K562 (cell line): ENCODE results near the gene ZNF121. TPM values are rescaled to one million over a fixed set of nuclear protein-coding genes. Genes with fewer than 3 reads are reported as not detected.

Experiments
- ATAC-seq: fragments of 200-7000 bp; cut with Tn5 transposase; 3 replicates; pipeline ENCODE4 v1.9.1; 2020; ENCODE audit warnings: moderate library complexity
- BruUV-seq: library from RNA; stranded (reverse); fragments of 400-500 nt; replicated peaks from 2 replicates; lab custom pipeline; 2021; lab: Mats Ljungman, UMichigan
- CTCF ChIA-PET: fragments of 300-600 bp; formaldehyde crosslinking; extraction: SDS; loops from one replicate; lab custom pipeline; 2021; ENCODE audit warnings: low intra/inter-chr PET ratio; lab: Yijun Ruan, JAX
- POLR2A ChIA-PET: fragments of 300-600, 350-650 bp; sonication (Branson Sonifier 250); formaldehyde crosslinking; extraction: SDS; loops from one replicate; lab custom pipeline; 2021; ENCODE audit warnings: antibody characterized with exemption, inconsistent platforms; lab: Yijun Ruan, JAX
- DNase-seq, 4 experiments: peaks; one replicate each; pipeline versions ENCODE4 v3.0.0 to v3.0.0-alpha.2; 2011 to 2018; ENCODE audit warnings: low spot score in 3 of 4, mixed read lengths in 3 of 4; ENCODE audit errors: extremely low read depth in 1 of 4
- FAIRE-seq: peaks from 2 replicates; lab custom pipeline; 2011; peaks lifted over from hg19 to GRCh38; lab: Jason Lieb, UNC
- H2AFZ ChIP-seq: 2 replicates; pipeline ENCODE4 v1.6.0; 2011; ENCODE audit warnings: low read depth, low read length, control low read depth, inconsistent platforms
- H3K27ac ChIP-seq: fragments of 200-600 bp; 3 replicates; pipeline ENCODE4 v1.8.0; 2011; ENCODE audit warnings: low read depth, mild to moderate bottlenecking, control low read depth, inconsistent platforms, low read length, moderate library complexity, mixed read lengths; ENCODE audit errors: extremely low read depth
- H3K27me3 ChIP-seq, 2 experiments: fragments of 300-600 bp in 1 of 2; 2 replicates in 1 of 2; 3 replicates in 1 of 2; pipeline versions ENCODE4 v1.6.0 to v1.8.0; 2011; ENCODE audit warnings: inconsistent platforms in 2 of 2, low read length in 2 of 2, mild to moderate bottlenecking in 1 of 2, mixed read lengths in 1 of 2, moderate library complexity in 1 of 2; ENCODE audit not compliant: control insufficient read depth in 2 of 2, insufficient read depth in 2 of 2
- H3K36me3 ChIP-seq: fragments of 300-600 bp; 3 replicates; pipeline ENCODE4 v1.8.0; 2011; ENCODE audit warnings: mild to moderate bottlenecking, low read length, inconsistent platforms; ENCODE audit not compliant: control insufficient read depth, insufficient read depth
- H3K4me1 ChIP-seq, 2 experiments: fragments of 200-600 bp in 1 of 2; replicated peaks in 1 of 2; 2 replicates in 1 of 2; 3 replicates in 1 of 2; pipeline versions ENCODE4 v1.5.1 to v1.8.0; 2011; ENCODE audit warnings: inconsistent platforms in 2 of 2, low read length in 2 of 2, mild to moderate bottlenecking in 1 of 2, mixed read lengths in 1 of 2, moderate library complexity in 1 of 2; ENCODE audit not compliant: control insufficient read depth in 2 of 2, insufficient read depth in 2 of 2
- H3K4me2 ChIP-seq: 2 replicates; pipeline ENCODE4 v1.6.1; 2011; ENCODE audit warnings: low read length, control low read depth, inconsistent platforms, mixed read lengths; ENCODE audit not compliant: insufficient read depth
- H3K4me3 ChIP-seq: fragments of 200-600 bp; sonication (generic), shearing (Covaris generic); 2 replicates; pipeline ENCODE4 v1.5.1; 2016; ENCODE audit warnings: control low read depth, inconsistent platforms
- H3K79me2 ChIP-seq: fragments of 200-600 bp; 3 replicates; pipeline ENCODE4 v1.8.0; 2011; ENCODE audit warnings: low read length, inconsistent platforms; ENCODE audit not compliant: control insufficient read depth, insufficient read depth
- H3K9ac ChIP-seq, 2 experiments: 2 replicates each; pipeline versions ENCODE4 v1.6.0 to v1.6.1; 2011; ENCODE audit warnings: low read depth in 2 of 2, low read length in 2 of 2, control low read depth in 1 of 2, inconsistent platforms in 1 of 2, mild to moderate bottlenecking in 1 of 2, mixed read lengths in 1 of 2; ENCODE audit not compliant: insufficient read depth in 1 of 2
- H3K9me1 ChIP-seq: one replicate; pipeline ENCODE4 v1.6.0; 2011; ENCODE audit warnings: inconsistent platforms, mild to moderate bottlenecking, low read length, moderate library complexity; ENCODE audit not compliant: control insufficient read depth, insufficient read depth
- H3K9me3 ChIP-seq: replicated peaks from 2 replicates; pipeline ENCODE4 v1.5.1; 2011; ENCODE audit warnings: low read depth, low read length, inconsistent platforms; ENCODE audit not compliant: control insufficient read depth, insufficient read depth
- H4K20me1 ChIP-seq: replicated peaks from 2 replicates; pipeline ENCODE4 v1.6.1; 2011; ENCODE audit warnings: low read length, inconsistent platforms, mixed read lengths; ENCODE audit not compliant: control insufficient read depth, insufficient read depth
- CREB3 ChIP-seq: fragments of 450-650 bp; conservative IDR thresholded peaks from 2 replicates; pipeline ENCODE4 v1.6.1; 2016; ENCODE audit warnings: missing genetic modification characterization, low read depth, mild to moderate bottlenecking, missing compliant biosample characterization, moderate library complexity
- CTCF ChIP-seq, 3 experiments: IDR thresholded peaks in 2 of 3; conservative IDR thresholded peaks in 1 of 3; 2 replicates each; pipeline ENCODE4 v1.5.1; 2011 to 2012; ENCODE audit warnings: low read length in 3 of 3, mild to moderate bottlenecking in 3 of 3, control low read depth in 2 of 3, improper control_type of control experiment in 1 of 3, inconsistent platforms in 1 of 3, low read depth in 1 of 3, mixed read lengths in 1 of 3, moderate library complexity in 1 of 3; ENCODE audit not compliant: insufficient read depth in 2 of 3
- MAFF ChIP-seq: IDR thresholded peaks from 2 replicates; pipeline ENCODE4 v1.6.1; 2012; ENCODE audit warnings: low read length, improper control_type of control experiment
- RAD21 ChIP-seq, 2 experiments: fragments of 250-450 bp in 1 of 2; fragments of 450-650 bp in 1 of 2; sonication (Bioruptor Pico) in 1 of 2; formaldehyde crosslinking in 1 of 2; IDR thresholded peaks in 1 of 2; conservative IDR thresholded peaks in 1 of 2; 2 replicates each; pipeline versions ENCODE4 v1.4.0 to v1.8.0; 2020 to 2022; ENCODE audit warnings: mild to moderate bottlenecking in 2 of 2, moderate library complexity in 1 of 2
- REST ChIP-seq, 2 experiments: fragments of 450-650 bp; formaldehyde crosslinking in 1 of 2; IDR thresholded peaks; 2 replicates each; pipeline versions ENCODE4 v1.4.0 to v1.6.1; 2014 to 2020; ENCODE audit warnings: mild to moderate bottlenecking in 2 of 2, borderline replicate concordance in 1 of 2, low read depth in 1 of 2
- RFX5 ChIP-seq: IDR thresholded peaks from 2 replicates; pipeline ENCODE4 v1.6.1; 2011; ENCODE audit warnings: low read depth, mild to moderate bottlenecking, improper control_type of control experiment, low read length
- SMARCE1 ChIP-seq: fragments of 450-650 bp; IDR thresholded peaks from 2 replicates; pipeline ENCODE4 v1.7.1; 2016; ENCODE audit warnings: mild to moderate bottlenecking
- SMC3 ChIP-seq: conservative IDR thresholded peaks from 2 replicates; pipeline ENCODE4 v1.6.1; 2011; ENCODE audit warnings: low read depth, low read length, improper control_type of control experiment; ENCODE audit not compliant: insufficient read depth
- WGBS: fragments of 100-300 bp; shearing (Covaris generic); methylation state at CpG from one replicate; pipeline ENCODE4 v1.1.6; 2016; ENCODE audit warnings: low coverage, mixed read lengths; ENCODE audit not compliant: insufficient coverage; ENCODE audit errors: missing lambda C conversion rate; 5-methylcytosine and 5-hydroxymethylcytosine counted together
- in situ Hi-C: fragments of 300-500 bp; cut with MboI; formaldehyde crosslinking; loops from 4 replicates; pipeline ENCODE4 v1.15.0; 2018; ENCODE audit warnings: inconsistent platforms, mixed read lengths
- intact Hi-C: fragments of 100-400 bp; cut with micrococcal nuclease; formaldehyde crosslinking; loops from 2 replicates; pipeline ENCODE4 v1.14.2; 2022
- polyA plus RNA-seq, 8 experiments: library from polyadenylated mRNA; depleted of rRNA in 4 of 8; stranded (reverse) in 5 of 8; unstranded in 3 of 8; fragments of >200 nt; fragmentation: Nextera tagmentation in 2 of 8; fragmentation: Illumina TruSeq in 1 of 8; extraction: Ambion mirVana in 2 of 8; extraction: Trizol in 1 of 8; gene quantifications; 2 replicates each; pipeline versions ENCODE4 v1.2.1 to v1.2.3, GENCODE V29; 2011 to 2014; ENCODE audit warnings: inconsistent platforms in 1 of 8, missing spikeins in 1 of 8
- total RNA-seq, 7 experiments: library from RNA; depleted of rRNA in 6 of 7; stranded (reverse); fragments of >200 nt in 6 of 7; fragmentation: Illumina TruSeq in 2 of 7; extraction: Trizol in 2 of 7; gene quantifications; 2 replicates each; pipeline versions ENCODE4 v1.2.1 to v1.2.3, GENCODE V29; 2011 to 2021; ENCODE audit warnings: low replicate concordance in 1 of 7

Gene ZNF121
- total and polyA plus RNA-seq, 9 of the 15 experiments (the other 6 are each of a cell fraction or from before 2014, with no cell fraction given) = 14.6 to 115 (median 33.4) TPM

GRCh38 chr19:9586764-9587163 is 2.5 kb upstream of the ZNF121 start:
- intact Hi-C loops (loop anchor here (2.0 to 5.0 kb wide), 2 partner anchors 36 to 204 kb away; partner anchors contain the start of gene ZNF561), in situ Hi-C loops (no loop called here)
- CTCF ChIA-PET = interaction anchor here (1.2 kb wide), 2 partner anchors 210 to 260 kb away, joined by 4 to 5 read pairs; no protein-coding TSS in a partner anchor
- peaks cover 31% of the 10 kb centered on the region for H3K79me2 ChIP-seq
- ATAC-seq = peak; percentile 63
- no peak overlapping the region for H3K27ac ChIP-seq
- FAIRE-seq = peak; percentile 83
- H2AFZ ChIP-seq = 0 out of 2 replicates have a peak overlapping the region, but pooled peaks have one; percentile 21
- POLR2A ChIA-PET = interaction anchor here (1.5 kb wide), 1 partner anchor 12 kb away, joined by 4 read pairs; no protein-coding TSS in a partner anchor
- peaks cover 0 to 6% of the 10 kb centered on the region in 2 experiments; a peak in 3 of 5 replicates for H3K4me1 ChIP-seq
- peaks cover 17% of the 10 kb centered on the region for H3K36me3 ChIP-seq
- no peaks in the 10 kb centered on the region for H4K20me1 ChIP-seq
- peak overlapping the region; percentile 14; the same call in 1 of the 2 replicates for H3K4me2 ChIP-seq
- no peak overlapping the region for H3K4me3 ChIP-seq
- no peak overlapping the region for H3K9ac ChIP-seq
- peaks cover 4% of the 10 kb centered on the region for H3K9me3 ChIP-seq
- no peaks in the 10 kb centered on the region for H3K9me1 ChIP-seq
- BruUV-seq = no TSS peak
- WGBS = 7% methylated on average over 7 of the region's 7 CpGs
- DNase-seq = peak in 3 of 4 experiments; percentile 17 to 85 (median 43)
- peaks cover 12 to 16% of the 10 kb centered on the region in 2 experiments; a peak in 3 of 5 replicates for H3K27me3 ChIP-seq
- TF ChIP-seq RFX5 (no peak), SMC3 (peak; percentile 73), SMARCE1 (no peak), CTCF (IDR thresholded peaks at IDR 0.05 in 2 of 3, conservative IDR thresholded peaks at IDR 0.05 in 1 of 3; ENCODE audit: insufficient read depth in 2 of 3, low read depth in 1 of 3, low read length in 3 of 3) (peak; percentile 71 to 78 (median 74)), MAFF (0 out of 2 replicates have a peak, but pooled peaks have one; percentile 5), CREB3 (tag) (no peak), REST (IDR thresholded peaks at IDR 0.05; ENCODE audit: borderline replicate concordance) (peak; percentile 53; the same call in 1 of the 2 replicates), REST (CRISPR knock-in tag; IDR thresholded peaks at IDR 0.05; ENCODE audit: low read depth) (no peak), RAD21 (CRISPR knock-in tag; conservative IDR thresholded peaks at IDR 0.05 in 1 of 2, IDR thresholded peaks at IDR 0.05 in 1 of 2) (peak; percentile 50 to 79)
